Measurements from ENCODE around the gene RSPRY1.
A peak's percentile ranks its signal among the peaks of the same experiment; 100 is the strongest.

Gene RSPRY1

DNA sequence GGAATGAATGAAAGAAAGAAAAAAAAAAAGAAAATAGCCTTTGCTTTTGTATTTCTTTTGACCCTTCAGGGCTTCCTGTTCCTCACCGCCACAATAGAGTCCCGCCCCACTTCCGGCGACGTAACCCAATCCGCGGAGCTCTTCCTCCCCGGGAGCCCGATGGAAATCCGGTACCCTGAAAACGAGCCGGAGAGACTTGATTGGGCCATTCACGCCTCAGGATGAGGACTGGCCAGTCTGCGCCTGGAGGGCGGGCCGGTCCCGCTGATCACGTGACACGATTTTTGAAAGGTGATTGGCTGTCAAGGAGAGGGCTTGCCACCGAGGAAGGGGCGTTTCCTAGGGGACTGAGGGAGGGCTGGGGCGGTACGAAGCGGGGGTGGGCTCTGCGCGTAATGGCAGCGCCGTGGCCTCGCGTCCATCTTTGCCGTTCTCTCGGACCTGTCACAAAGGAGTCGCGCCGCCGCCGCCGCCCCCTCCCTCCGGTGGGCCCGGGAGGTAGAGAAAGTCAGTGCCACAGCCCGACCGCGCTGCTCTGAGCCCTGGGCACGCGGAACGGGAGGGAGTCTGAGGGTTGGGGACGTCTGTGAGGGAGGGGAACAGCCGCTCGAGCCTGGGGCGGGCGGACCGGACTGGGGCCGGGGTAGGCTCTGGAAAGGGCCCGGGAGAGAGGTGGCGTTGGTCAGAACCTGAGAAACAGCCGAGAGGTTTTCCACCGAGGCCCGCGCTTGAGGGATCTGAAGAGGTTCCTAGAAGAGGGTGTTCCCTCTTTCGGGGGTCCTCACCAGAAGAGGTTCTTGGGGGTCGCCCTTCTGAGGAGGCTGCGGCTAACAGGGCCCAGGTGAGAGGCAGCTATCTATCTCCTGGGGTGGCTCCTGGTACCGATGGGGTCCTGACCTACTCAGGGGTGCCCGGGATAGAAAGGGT, at the start of gene RSPRY1, which contains the start of gene PSME3IP1:
Gene RSPRY1 (plus strand): TSS at position 385 of the 927 bp plus-strand sequence. CDS start 18,330 bp downstream, outside the sequence.
Gene PSME3IP1 (minus strand): TSS at position 95 of the 927 bp plus-strand sequence. CDS start 12,185 bp downstream, outside the sequence.
- peak; percentile 100 for DNase-seq (ENCODE audit: low spot score)

DNA sequence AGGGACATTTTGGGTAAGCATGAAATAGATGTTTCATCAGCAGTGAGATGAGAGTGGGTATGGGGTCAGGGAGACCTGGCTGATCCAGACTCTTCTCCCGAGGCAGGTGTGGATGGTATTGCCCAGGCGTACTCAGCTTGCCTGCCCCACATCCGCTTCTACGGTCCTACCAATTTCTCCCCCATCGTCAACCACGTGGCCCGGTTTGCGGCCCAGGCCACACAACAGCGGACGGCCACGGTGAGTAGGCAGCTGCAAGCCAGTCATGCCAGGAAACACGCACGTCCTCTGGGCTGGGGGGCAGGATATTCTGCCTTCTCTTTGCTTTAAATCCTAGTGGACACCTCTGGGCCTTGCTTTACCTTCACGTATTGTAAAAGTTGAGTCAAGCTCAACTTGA, 49.1 kb upstream of the RSPRY1 start:
- DNase-seq (ENCODE audit: low spot score): no peak

DNA sequence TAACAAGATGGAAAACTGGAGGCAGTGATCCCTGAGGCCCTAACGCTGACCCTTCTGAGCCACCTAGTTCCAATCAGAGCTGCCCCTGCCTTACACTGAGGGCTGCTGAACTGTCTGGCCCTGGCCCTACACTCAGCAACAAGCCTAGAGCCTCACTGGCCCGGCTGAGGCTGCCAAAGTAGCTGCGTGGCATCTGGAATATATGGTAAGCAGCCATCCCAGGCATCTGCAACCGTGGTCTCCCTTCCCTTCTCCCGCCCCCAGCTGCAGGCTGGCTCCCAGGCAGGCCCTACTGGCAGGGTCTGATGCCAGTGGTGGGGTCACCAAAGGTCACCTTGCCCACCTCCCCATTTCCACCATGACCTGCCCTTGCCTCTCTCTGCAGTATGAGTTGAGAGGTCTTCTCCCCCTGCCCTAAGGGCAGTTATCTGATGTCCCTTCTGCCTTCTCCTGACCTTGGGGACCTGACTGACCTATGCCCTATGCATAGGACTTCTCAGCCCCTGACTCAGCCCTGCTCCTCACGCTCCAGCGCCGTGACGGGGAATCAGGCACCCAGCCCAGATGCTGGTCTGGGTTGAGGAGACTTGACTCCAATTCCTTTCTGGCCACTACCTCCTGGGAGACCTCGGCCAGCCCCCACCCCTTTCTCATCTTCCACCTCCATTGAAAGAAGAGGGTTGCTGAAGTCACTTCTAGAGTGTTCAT, 48.4 kb upstream of the RSPRY1 start:
- no peak for DNase-seq (ENCODE audit: low spot score)

DNA sequence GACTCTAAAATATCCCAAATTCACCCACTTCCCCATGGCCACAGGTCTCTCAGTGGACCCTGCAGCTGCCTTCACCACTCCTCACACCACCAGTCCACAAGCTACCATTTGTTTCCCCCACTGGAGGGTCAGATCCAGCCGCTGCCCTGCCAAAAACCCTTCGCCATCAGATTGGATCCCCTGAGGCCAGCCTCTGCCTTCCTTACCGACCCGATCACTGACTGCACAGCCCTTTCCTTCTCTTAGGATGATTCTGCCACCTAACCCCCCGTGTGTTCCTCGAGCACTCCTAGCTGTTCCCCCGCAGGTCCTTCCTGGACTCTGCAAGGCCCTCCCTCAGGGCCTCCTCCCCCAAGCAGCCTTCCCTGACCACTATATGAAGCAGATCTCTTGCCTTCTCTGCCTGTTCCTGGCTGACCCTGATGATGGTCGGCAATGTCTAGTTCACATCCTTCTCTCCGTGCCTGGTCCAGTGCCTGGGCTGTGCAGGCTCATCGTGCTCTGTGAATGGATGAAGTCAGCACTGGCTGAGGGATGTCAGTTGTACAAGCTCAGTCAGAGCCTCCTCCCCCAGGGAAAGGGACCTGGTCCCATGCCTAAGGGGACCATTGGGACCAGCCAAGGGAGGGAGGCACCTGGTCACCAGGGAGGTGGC, 47.7 kb upstream of the RSPRY1 start:
- no peak for DNase-seq (ENCODE audit: low spot score)

DNA sequence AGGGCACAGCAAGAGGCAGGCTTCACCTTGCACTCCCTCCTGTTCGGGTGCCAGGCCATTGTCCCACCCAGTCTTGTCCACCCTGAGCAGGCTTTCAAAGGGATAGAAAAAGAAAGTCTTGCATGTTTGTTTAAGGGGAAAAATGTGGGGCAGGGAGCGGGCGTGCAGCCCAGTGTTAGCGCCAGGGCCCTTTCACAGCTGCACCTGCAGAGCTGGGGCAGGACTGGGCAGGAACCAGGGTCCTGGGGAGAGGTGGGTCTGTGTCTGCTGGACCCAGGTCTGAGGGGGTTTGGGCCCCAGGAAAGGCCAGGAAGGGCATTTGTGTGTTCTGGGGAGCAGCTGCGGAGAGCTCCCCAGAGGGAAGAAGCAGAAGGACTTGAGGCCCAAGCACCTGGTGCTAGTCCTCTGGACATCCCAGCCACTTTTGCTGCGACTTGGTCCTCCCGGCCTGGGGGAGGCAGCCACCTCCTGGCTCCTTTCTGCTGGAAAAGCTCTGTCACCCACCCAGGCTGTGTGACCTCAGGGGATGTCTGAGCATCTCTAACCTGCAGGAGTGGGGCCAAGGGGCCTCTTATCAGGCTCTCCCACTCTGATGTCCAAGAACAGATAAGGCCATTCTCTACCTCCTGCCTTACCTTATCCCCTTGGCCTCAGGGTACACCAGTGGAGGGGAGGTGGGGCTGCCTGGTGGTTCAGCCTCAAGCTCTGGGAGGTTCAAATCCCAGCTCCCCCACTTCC, 45.0 kb upstream of the RSPRY1 start:
- DNase-seq (ENCODE audit: low spot score): no peak

DNA sequence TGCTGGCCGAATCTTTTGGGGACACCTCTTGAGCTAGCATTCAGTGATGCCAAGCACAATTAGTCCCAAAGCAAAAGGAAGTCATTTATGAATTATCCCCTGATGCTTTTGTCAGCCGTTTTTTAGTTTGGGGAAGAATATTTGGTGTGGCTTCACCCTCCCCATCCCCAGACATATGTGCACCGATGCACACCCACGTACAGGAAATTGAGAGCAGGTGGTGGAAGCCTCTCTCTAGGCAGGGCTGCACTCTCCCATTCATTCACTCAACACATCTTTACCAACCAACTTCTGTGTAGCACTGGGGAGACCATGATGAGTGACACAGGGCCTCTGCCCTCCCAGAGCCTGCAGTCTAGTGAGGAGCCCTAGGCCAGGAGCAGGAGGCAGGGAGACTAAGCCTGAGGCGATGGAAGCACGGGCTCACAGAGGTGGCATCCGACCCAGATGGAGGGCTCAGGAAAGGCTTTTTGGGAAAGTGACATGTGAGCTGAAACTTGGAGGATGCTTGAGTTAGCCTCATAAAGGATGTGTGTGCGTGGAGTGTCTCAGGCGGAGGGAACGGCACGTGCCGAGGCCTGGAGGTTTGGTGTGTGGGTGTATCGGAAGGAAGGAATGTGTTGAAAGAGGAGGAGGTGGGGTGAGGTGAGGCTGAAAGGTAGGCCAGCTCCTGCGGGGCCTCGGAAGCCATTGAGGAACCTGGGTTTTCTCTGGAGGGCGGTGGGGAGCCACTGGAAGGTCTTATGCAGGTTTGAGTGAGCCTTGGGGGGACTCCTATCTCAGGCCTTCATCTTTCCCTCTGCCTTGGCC, 44.1 kb upstream of the RSPRY1 start:
- DNase-seq (ENCODE audit: low spot score): no peak

DNA sequence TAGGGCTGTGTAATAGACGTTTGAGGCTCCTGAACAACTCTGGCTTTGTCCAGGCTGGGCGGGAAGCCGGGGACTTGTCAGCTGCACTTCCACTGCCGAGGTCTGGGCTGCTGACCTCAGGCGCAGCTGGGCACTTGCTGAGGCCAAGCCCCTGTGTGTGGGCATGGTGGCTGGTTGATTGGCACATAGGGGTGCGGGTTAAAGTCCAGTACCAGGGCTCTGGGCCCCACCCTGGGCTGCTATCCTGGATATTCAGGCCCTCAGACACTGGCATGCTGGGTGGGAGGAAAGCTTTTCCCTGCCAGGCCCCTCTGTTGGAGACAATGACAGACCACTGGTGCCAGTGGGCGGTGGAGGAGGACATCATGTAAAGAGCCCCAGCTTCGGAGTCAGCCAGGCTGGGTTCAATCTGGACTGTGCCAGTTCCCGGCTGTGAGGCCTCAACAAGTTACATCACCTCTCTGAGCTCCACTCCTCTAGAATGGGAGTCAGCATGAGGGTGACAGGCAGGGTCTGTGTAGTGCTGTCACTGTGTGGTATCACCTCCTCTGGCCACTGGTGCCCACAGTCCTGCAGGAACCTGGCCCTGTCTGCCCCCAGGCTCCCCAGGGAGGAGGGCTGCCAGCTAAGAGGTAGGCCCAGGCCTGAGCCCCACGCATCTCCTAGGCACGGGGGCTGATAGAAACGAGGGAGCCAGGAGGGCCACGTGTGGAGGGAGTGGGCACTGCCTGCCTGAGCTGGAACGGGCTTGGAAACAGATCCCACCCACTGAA, 42.8 kb upstream of the RSPRY1 start:
- no peak for DNase-seq (ENCODE audit: low spot score)

DNA sequence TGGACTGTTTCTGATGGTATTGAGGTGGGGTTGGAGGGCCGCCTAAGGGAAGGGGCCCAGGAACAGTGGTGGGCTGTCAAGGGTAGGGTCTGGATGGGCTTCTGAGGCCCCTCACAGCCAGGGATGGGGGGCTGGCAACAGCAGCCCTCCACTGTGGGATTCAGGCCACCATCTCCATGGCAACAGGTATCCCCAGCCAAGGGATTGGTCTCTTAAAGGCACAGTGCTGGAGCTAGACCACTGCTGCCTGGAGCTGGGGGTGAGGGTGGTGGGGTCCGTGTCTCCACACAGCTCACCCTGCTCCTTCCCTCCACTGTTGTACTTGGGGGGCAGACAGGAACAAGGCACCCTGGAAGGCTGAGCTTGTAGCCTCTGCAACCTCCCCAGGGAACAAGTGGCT, 42.1 kb upstream of the RSPRY1 start:
- no peak for DNase-seq (ENCODE audit: low spot score)

DNA sequence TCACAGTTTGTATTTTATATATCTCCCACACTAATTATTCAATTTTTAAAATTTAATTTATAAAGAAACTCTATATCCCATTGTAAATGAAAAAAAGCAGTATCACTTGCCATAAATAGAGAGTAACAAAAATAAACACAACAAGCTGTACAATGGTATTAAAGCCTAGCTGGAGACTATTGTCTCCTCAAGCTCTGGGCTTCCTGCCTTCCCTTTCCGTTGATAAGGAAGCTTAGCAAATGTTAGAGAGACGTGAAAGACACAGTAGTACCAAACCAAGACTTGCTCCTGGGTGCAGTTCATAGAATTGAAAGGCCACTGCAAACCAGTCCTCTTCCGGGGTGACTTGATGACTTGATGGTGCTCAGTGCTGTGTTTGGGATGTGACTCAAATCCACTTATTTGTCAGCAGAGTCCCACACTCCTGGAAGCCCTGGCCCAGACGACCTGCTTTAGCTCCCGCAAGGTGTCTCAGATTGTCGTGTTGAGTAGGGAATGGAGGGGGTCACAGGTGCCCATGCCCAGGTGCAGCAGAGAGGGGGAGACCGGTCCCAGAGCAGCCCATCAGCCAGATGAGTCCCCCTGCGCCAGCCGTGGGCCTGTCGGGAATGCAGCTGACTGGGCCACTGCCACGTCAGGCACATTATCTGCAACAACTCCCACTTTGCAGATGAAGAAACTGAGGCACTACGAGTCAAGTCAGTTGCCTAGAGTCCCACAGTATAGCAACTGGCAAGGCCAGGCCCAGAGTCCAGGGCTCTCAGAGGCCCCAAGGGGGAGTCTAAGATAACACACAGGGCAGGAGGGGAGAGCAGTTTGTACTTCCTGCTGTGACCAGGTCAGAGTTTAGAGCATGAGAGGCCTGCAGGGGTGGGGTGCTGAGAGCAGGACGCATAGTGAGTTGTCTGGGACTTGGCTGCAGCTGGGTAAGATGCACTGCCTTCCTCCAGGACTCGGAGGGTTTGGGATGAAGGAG, 40.8 kb upstream of the RSPRY1 start:
- no peak for DNase-seq (ENCODE audit: low spot score)

DNA sequence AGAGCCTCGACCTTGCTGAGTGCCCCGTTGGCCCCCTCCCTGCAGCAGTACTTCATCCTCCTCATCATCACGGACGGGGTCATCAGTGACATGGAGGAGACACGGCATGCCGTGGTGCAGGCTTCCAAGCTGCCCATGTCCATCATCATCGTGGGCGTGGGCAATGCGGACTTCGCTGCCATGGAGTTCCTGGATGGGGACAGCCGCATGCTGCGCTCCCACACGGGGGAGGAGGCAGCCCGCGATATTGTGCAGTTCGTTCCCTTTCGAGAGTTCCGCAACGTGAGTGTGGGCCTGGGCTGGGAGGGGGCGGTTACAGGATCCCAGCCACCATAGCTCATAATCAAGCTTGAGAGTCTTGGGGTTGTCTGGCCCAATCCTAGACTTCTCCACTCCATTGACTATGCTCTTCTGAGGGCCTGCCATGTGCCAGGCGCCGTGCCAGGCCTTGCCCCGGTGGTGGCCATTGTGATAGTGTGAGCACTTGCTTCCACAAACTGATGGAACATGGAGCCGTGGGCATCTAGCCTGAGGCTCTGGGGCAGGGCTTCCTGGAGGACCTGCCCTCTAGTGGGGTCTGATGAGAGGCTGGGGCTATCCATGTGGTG, 40.0 kb upstream of the RSPRY1 start:
- no peak for DNase-seq (ENCODE audit: low spot score)

DNA sequence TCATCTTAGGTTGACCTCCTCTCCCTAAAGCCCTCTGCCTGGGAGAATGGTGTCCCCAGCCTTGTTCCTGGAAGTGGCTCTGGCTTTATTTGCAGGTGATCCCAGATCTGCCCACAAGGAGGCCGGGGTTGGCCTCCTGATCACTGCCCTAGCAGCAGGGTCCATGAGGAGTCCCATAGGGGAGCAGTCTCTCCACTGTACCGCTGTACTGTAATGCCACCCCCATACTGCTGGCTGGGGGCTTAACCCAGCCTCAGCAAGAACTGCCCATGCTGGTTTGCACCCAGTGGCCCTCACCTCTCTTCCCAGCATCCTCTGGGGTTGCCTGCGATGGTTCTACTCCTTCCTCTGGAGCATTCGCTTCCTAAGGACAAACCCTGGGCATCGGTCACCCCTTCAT, 39.4 kb upstream of the RSPRY1 start:
- no peak for DNase-seq (ENCODE audit: low spot score)

DNA sequence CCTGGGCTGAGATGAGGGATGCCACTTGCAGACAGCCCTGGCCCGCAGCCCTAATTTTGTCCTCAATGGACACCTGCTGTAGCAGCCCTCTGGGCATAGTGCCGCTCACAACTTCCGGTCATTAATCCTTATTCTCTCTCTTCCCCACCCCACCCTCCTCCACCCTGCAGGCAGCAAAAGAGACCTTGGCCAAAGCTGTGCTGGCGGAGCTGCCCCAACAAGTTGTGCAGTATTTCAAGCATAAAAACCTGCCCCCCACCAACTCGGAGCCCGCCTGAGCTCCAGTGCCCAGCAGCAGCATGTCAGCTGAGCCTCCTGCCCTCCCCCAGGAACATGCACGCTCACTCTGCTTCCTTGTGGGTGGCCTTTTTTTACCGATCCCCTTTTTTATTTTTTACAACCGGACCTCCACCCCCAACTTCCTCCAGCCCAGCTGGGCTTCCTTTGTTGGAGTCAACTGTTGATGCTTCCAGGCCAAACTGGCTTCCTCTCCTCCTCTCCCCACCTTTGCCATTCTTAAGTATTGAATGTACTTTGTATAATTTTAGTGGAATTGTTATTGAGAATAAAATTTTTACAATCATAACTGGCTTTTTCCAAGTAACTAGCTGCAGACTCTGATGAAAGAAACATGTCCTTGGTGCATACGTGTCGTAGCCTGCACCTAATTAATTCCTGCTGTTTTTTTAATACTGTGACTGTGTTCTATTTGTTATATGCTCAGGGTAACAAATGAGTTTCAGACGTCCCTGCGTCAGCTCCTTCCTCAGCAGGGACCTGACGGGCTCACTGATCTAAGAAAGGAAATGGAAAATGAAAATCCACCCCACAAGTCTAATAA, 38.5 kb upstream of the RSPRY1 start:
- peak; percentile 69 for DNase-seq (ENCODE audit: low spot score)

DNA sequence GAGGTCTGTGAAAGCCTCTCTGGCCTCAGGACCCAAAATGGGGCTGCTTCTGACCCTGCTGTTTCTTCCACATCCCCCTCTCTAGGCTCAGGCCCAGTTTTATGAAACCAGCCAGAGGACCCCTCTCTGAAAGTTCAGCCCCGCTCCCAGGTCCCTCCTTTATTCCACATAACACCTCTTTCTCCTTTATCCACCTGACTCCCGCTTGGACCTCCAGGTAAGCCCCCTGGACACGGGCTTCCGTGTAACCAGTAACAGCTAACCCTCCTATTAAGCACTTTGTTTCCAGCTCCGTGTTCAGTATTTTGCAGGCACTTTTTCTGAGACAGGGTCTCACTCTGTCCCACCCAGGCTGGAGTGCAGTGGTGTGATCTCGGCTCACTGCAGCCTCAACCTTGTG, 37.6 kb upstream of the RSPRY1 start:
- DNase-seq (ENCODE audit: low spot score): no peak

DNA sequence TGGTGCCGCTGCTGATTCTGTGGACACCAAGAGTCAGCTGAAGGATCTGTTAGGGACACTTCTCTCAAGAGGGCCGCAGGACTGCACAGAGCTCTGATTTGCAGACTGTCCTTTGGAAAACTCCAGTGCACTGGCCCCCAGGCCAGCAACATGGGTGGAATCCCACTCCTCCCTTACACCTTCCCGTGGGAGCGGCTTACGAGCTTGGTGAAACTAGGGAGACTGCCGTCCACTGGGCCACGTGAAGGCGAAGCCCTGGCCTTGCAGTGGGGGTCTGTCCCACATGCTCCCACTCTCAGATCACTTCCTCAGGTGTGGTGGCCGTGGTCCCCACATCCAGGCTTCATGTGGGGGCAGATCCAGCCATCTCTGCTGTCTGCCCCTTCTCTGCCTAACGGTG, 36.7 kb upstream of the RSPRY1 start:
- DNase-seq (ENCODE audit: low spot score): no peak

DNA sequence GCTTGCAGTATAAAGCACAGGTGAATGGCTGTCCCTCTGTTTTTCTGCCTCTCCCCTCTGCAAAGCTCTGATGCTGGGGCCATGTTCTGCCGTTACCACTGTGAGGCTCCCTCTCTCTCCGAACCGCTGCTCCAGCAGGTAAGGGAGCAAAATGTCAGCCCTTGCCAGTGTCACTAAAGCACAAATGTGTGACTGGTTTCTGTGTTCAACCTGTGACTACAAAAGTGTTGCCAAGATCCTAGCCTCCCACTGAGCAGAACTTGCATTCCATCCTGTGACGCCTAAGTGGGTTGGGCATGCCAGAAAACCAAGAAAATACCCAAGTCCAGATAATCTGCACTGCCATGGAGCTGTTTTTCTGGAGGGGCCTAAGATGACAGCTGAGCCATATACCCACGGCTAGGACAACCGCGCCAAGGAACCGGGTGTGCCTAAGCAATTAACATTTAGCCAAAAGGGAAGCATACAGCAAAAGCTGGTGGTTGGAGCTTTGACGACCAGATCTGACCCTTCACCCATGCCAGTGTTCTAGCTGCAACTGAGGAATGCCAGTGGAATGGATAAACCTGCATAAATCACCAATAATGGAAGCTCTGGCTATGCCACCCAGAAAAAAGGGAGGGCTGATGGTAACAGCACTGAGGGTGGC, 35.3 kb upstream of the RSPRY1 start:
- no peak for DNase-seq (ENCODE audit: low spot score)

DNA sequence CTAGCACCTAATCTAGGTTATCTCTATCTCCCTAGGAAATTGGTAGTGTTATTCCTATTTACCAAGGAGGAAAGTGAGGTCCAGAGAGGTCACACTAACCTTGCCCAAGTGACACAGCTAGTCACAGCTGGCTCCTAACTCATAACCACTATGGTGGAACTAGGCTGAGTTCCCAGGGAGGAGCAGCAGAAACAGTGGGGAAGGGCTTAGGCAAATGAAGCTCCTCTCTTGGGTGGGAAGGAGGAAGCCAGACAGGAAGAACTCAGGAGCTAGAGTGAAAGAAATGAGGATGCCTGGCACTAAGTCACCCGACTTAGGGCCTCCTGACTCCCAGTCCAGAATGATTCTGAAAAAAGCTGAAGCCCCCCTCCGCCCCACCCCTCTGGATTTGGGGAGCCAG, 34.8 kb upstream of the RSPRY1 start:
- DNase-seq (ENCODE audit: low spot score): no peak

Measured in AG20443 (cell line).